Measurements from ENCODE around the gene CCDC146. TPM values are rescaled to one million over a fixed set of nuclear protein-coding genes. Genes with fewer than 3 reads are reported as not detected.

The CCDC146 gene
- total and polyA plus RNA-seq, 10 of the 15 experiments (the other 5 are each of a cell fraction or from before 2014, with no cell fraction given): 0.28 to 5.3 (median 1.3) TPM

DNA sequence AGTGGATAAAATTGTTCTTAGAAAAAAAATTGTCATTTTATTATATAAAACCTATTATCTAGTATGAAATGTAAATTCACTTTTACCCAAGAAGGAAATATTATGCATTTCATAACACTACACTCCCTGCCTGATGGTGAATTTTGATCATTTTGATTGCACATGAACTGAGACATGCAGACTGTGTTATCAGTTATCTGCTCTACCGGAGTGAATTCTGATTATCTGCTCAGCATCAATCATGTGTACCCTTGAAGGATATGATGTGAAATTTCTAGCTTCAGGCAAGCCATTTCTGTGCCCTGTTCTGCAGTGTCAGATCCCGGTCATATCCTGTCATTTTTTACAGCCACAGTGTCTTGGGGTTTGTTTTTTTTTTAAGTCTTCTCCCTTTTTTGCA lies 162.2 kb downstream of the CCDC146 start:
- SMC1A ChIA-PET (ENCODE audit: uncharacterized antibody, unreplicated experiment): no interaction called here
- H3K36me3 ChIP-seq (ENCODE audit: control insufficient read depth in 2 of 2, insufficient read depth in 2 of 2, low read length in 1 of 2): no peaks in the 10 kb centered on the region
- DNase-seq (ENCODE audit: low read depth, low spot score): no peak
- WGBS (ENCODE audit: insufficient coverage, insufficient replicate concordance, low lambda C conversion rate, missing lambda C conversion rate): 80% methylated on average over 2 of the region's 2 CpGs
- BruUV-seq (replicated peaks): no TSS peak
- no peaks in the 10 kb centered on the region; the same call in 1 of the 3 replicates for H3K9me3 ChIP-seq (replicated peaks; ENCODE audit: control insufficient read depth, insufficient read depth, low read length)
- RAD21 ChIA-PET (ENCODE audit: unreplicated experiment): interaction anchor here (1.1 kb wide), 1 partner anchor 48 kb away, joined by 4 read pairs; no protein-coding TSS in a partner anchor
- no peaks in the 10 kb centered on the region for H3K4me1 ChIP-seq (ENCODE audit: control insufficient read depth, insufficient read depth, low read length)
- no peak overlapping the region for H2AFZ ChIP-seq (ENCODE audit: control insufficient read depth, low read depth, low read length)
- H3K27me3 ChIP-seq (replicated peaks in 1 of 2; ENCODE audit: control insufficient read depth in 2 of 2, insufficient read depth in 2 of 2, low read length in 1 of 2): no peaks in the 10 kb centered on the region
- H3K9ac ChIP-seq (ENCODE audit: control insufficient read depth, insufficient read depth, low read length): no peak overlapping the region
- TF ChIP-seq, protein P1, sequence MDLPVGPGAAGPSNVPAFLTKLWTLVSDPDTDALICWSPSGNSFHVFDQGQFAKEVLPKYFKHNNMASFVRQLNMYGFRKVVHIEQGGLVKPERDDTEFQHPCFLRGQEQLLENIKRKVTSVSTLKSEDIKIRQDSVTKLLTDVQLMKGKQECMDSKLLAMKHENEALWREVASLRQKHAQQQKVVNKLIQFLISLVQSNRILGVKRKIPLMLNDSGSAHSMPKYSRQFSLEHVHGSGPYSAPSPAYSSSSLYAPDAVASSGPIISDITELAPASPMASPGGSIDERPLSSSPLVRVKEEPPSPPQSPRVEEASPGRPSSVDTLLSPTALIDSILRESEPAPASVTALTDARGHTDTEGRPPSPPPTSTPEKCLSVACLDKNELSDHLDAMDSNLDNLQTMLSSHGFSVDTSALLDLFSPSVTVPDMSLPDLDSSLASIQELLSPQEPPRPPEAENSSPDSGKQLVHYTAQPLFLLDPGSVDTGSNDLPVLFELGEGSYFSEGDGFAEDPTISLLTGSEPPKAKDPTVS (IDR thresholded peaks at IDR 0.05; ENCODE audit: low read depth, low read length): no peak
- TF ChIP-seq, protein P2, sequence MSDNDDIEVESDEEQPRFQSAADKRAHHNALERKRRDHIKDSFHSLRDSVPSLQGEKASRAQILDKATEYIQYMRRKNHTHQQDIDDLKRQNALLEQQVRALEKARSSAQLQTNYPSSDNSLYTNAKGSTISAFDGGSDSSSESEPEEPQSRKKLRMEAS (IDR thresholded peaks at IDR 0.05; ENCODE audit: low read depth, low read length): no peak
- no peak for TF ChIP-seq ZNF24 (IDR thresholded peaks at IDR 0.05)
- TF ChIP-seq PAX5 (IDR thresholded peaks at IDR 0.05; ENCODE audit: borderline replicate concordance, low read depth, low read length): no peak
- TF ChIP-seq, protein P3, sequence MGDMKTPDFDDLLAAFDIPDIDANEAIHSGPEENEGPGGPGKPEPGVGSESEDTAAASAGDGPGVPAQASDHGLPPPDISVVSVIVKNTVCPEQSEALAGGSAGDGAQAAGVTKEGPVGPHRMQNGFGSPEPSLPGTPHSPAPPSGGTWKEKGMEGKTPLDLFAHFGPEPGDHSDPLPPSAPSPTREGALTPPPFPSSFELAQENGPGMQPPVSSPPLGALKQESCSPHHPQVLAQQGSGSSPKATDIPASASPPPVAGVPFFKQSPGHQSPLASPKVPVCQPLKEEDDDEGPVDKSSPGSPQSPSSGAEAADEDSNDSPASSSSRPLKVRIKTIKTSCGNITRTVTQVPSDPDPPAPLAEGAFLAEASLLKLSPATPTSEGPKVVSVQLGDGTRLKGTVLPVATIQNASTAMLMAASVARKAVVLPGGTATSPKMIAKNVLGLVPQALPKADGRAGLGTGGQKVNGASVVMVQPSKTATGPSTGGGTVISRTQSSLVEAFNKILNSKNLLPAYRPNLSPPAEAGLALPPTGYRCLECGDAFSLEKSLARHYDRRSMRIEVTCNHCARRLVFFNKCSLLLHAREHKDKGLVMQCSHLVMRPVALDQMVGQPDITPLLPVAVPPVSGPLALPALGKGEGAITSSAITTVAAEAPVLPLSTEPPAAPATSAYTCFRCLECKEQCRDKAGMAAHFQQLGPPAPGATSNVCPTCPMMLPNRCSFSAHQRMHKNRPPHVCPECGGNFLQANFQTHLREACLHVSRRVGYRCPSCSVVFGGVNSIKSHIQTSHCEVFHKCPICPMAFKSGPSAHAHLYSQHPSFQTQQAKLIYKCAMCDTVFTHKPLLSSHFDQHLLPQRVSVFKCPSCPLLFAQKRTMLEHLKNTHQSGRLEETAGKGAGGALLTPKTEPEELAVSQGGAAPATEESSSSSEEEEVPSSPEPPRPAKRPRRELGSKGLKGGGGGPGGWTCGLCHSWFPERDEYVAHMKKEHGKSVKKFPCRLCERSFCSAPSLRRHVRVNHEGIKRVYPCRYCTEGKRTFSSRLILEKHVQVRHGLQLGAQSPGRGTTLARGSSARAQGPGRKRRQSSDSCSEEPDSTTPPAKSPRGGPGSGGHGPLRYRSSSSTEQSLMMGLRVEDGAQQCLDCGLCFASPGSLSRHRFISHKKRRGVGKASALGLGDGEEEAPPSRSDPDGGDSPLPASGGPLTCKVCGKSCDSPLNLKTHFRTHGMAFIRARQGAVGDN (IDR thresholded peaks at IDR 0.05): no peak
- no peak for TF ChIP-seq RAD51 (IDR thresholded peaks at IDR 0.05)
- no peak for TF ChIP-seq WRNIP1 (IDR thresholded peaks at IDR 0.05; ENCODE audit: borderline replicate concordance, low read depth, low read length)
- no peak for TF ChIP-seq RFX5 (IDR thresholded peaks at IDR 0.05; ENCODE audit: low read depth, low read length)
- TF ChIP-seq ZNF274 (IDR thresholded peaks at IDR 0.05; ENCODE audit: insufficient read depth, insufficient read length): no peak
- TF ChIP-seq ZZZ3 (IDR thresholded peaks at IDR 0.05; ENCODE audit: control insufficient read depth, insufficient read length, low read depth): no peak
- no peak for TF ChIP-seq JUNB (IDR thresholded peaks at IDR 0.05)
- TF ChIP-seq BACH1 (IDR thresholded peaks at IDR 0.05; ENCODE audit: borderline replicate concordance): no peak
- FAIRE-seq: no peak
- H3K4me2 ChIP-seq (ENCODE audit: control insufficient read depth, insufficient read depth): no peak overlapping the region
- intact Hi-C loops (cut with micrococcal nuclease; ENCODE audit: unreplicated experiment) (no loop called here), in situ Hi-C loops (cut with MboI) (no loop called here)
- H3K79me2 ChIP-seq (ENCODE audit: control insufficient read depth, insufficient read depth, low read length): no peaks in the 10 kb centered on the region
- no peak overlapping the region for H3K4me3 ChIP-seq
- H3K27ac ChIP-seq (ENCODE audit: control insufficient read depth, insufficient read depth): no peak overlapping the region
- CTCF ChIA-PET: no interaction called here
- POLR2A ChIA-PET: no interaction called here
- no peaks in the 10 kb centered on the region for H4K20me1 ChIP-seq (ENCODE audit: control insufficient read depth, insufficient read depth)
- ATAC-seq: no peak

Measured in GM12878 (cell line).